Heart left ventricle (tissue), 16 donors: ENCODE results near the gene SELENOO. TPM values are rescaled to one million over a fixed set of nuclear protein-coding genes. Genes with fewer than 3 reads are reported as not detected.

Experiments used
- ATAC-seq, 4 donors: fragments of 200-7000 bp; cut with Tn5 transposase; one replicate each; pipeline ENCODE4 v1.9.1; 2020 to 2022; ENCODE audit warnings: moderate library complexity in 4 of 4, mild to moderate bottlenecking in 3 of 4, moderate number of reproducible peaks in 1 of 4
- DNase-seq, 5 donors: peaks; one replicate each; pipeline ENCODE4 v3.0.0-alpha.2; 2020
- H3K27ac ChIP-seq, 12 donors: fragments of 200-600 bp; sonication (generic) in 4 of 12; one replicate each; pipeline versions ENCODE4 v1.5.0 to v1.8.0; 2016 to 2022; ENCODE audit warnings: mild to moderate bottlenecking in 2 of 12
- H3K27me3 ChIP-seq, 9 donors: fragments of 200-600 bp; sonication (generic) in 2 of 9; one replicate each; pipeline versions ENCODE4 v1.5.1 to v1.8.0; 2016 to 2022; ENCODE audit warnings: mild to moderate bottlenecking in 3 of 9
- H3K36me3 ChIP-seq, 9 donors: fragments of 200-600 bp; sonication (generic) in 2 of 9; one replicate each; pipeline versions ENCODE4 v1.5.0 to v1.8.0; 2018 to 2022; ENCODE audit warnings: mild to moderate bottlenecking in 2 of 9
- H3K4me1 ChIP-seq, 12 donors: fragments of 200-600 bp; sonication (generic) in 4 of 12; one replicate each; pipeline versions ENCODE4 v1.5.0 to v1.8.0; 2016 to 2022; ENCODE audit warnings: mild to moderate bottlenecking in 3 of 12
- H3K4me3 ChIP-seq, 12 donors: fragments of 200-600 bp; sonication (generic) in 4 of 12; one replicate each; pipeline versions ENCODE4 v1.5.0 to v1.8.0; 2017 to 2022; ENCODE audit warnings: mild to moderate bottlenecking in 9 of 12, moderate library complexity in 4 of 12
- H3K9me3 ChIP-seq, 12 donors: fragments of 200-600 bp; sonication (generic) in 4 of 12; one replicate each; pipeline versions ENCODE4 v1.5.0 to v1.8.0; 2016 to 2022; ENCODE audit warnings: mild to moderate bottlenecking in 1 of 12
- CTCF ChIP-seq, 12 donors: fragments of 200-600 bp; sonication (generic) in 4 of 12; IDR thresholded peaks; one replicate each; pipeline versions ENCODE4 v1.5.0 to v1.8.0; 2018 to 2022; ENCODE audit warnings: antibody characterized with exemption in 12 of 12, mild to moderate bottlenecking in 5 of 12
- POLR2A ChIP-seq, 2 donors: fragments of 450-650 bp; IDR thresholded peaks; one replicate each; pipeline ENCODE4 v1.6.1; 2017; ENCODE audit warnings: antibody characterized with exemption in 2 of 2, mild to moderate bottlenecking in 2 of 2, moderate library complexity in 2 of 2
- WGBS, 4 donors: extraction: QIAGEN DNeasy Blood & Tissue Kit in 2 of 4; methylation state at CpG; one replicate each; pipeline versions ENCODE4 v1.1.5 to v1.1.7; 2013 to 2018; 5-methylcytosine and 5-hydroxymethylcytosine counted together
- intact Hi-C, 10 donors: fragments of 100-400 bp; cut with DNase I; formaldehyde crosslinking; loops; one replicate each; pipeline versions ENCODE4 v1.11.1 to v1.14.2; 2022
- polyA plus RNA-seq, 2 donors: library from polyadenylated mRNA; stranded (reverse); fragments of 200-250 nt; gene quantifications; one replicate each; pipeline ENCODE4 v1.2.3, GENCODE V29; 2013
- total RNA-seq, 9 donors: library from RNA; depleted of rRNA in 2 of 9; stranded (reverse); fragments of >200 nt in 2 of 9; fragmentation: NEBNext Ultra II Directional in 3 of 9; extraction: Animal tissue kit (Norgen Biotek cat#: 25700) in 3 of 9; gene quantifications; one replicate each; pipeline versions ENCODE4 v1.1.0 to v1.2.4, GENCODE V29; 2016 to 2023
- donor health status: ischemic (EF 13 %, LVEDD 7.1; RV severe dilation, severe dysfunction).
- donor health status: healthy with polysubstance abuse.
- donor health status: DM: no; HTN: yes; CAD: no.
- donor health status: DM: no; HTN: no; CAD: no.
- donor health status: ischemic (EF 25% LVEDD 6.9; RV normal size, moderate dysfunction).
- donor health status: ischemic (EF 25% LVEDD 5.7; RV mildly dilated, moderate dysfunction).
- donor health status: healthy.
- donor health status: DM: yes; HTN: yes; CAD: no.
- donor health status: ischemic (EF 35%, LVEDD 5.7; RV mildly dilated, moderate dysfunction).
- donor health status: nonischemic (EF 11% LVEDD 7.7; RV severe dilation, severe dysfunction).
- donor health status: DM: yes; HTN: yes; CAD: no.
- donor health status: PGD.
- donor health status: ischemic (EF 29% LVEDD 5.4; RV normal size, mild dysfunction).
- donor health status: nonischemic (EF 23%, LVEDD 6.1; RV moderate dilation, normal function).

The SELENOO gene
- total and polyA plus RNA-seq, 11 donors, result 10.4 to 23.8 (median 15.4) TPM

DNA sequence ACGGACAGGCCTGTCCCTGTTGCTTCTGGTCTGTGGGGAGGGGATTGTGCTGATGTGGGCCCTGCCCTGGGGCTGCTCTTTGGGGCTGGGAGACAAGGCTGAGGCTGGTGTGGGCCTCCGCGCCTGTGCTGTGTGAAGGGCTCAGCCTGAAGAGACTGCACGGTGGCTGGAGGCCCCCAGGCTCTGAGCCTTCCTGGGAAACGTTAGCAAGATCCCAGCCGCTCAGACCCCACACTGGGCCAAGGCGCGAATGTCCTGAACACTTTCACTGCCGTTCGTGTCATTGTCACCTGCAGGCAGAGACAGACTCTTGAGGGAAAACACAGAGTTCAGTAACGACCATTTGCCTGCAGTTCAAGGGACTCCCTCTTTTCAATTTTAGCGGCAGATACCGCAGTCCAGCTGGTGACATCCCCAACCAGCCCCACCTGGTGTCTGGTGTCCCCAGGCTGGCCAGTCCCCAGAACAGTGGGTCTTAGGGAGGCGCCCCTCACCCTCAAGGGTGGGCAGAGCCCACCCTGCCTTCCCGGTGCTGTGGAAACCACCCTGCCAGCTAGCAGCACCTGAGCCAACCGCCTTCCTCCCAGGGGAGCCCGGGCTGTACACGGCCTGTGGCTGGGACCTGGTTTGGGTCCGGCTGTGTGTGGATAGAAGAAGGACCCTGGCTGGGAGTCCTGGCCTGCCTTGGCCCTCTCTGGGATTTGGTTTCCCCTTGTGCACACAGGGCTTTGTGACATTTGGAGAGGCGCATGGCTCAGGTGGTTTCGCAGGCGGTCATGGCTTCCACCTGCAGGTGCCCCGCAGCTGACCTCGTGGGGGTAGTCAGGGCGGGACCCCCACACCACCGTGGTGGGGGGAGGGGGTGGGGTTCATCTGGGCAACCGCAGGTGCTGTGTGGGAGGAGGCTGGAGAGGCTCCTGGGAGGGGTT, 24.6 kb upstream of the SELENOO start:
- no peak for TF ChIP-seq CTCF (IDR thresholded peaks at IDR 0.05)
- no peak for TF ChIP-seq POLR2A (IDR thresholded peaks at IDR 0.05)
- intact Hi-C loops, result no loop called here
- Histone ChIP-seq H3K4me3 (no peak overlapping the region), H3K27ac (no peak overlapping the region), H3K27me3 (peaks cover under 1 to 70% (median 13%) of the 10 kb centered on the region in 9 donors), H3K9me3 (no peaks in the 10 kb centered on the region), H3K36me3 (no peaks in the 10 kb centered on the region), H3K4me1 (peaks cover 0 to 7% (median 0%) of the 10 kb centered on the region in 12 donors)
- DNase-seq, result peak in 2 of 5 donors; percentile 15 to 41
- WGBS, 4 donors, result 68 to 77% (median 73%) methylated on average over 12 to 27 of the region's 27 CpGs
- no peak for ATAC-seq

- Histone ChIP-seq H3K4me3 (no peak overlapping the region), H3K9me3 (no peaks in the 10 kb centered on the region), H3K4me1 (peaks cover 0 to 6% (median 0%) of the 10 kb centered on the region in 12 donors), H3K36me3 (no peaks in the 10 kb centered on the region), H3K27ac (no peak overlapping the region), H3K27me3 (peaks cover 0 to 62% (median 9%) of the 10 kb centered on the region in 9 donors)
- DNase-seq (peak in 2 of 5 donors; percentile 20 to 61), ATAC-seq (no peak)
- TF ChIP-seq POLR2A (IDR thresholded peaks at IDR 0.05), result no peak
- no peak for TF ChIP-seq CTCF (IDR thresholded peaks at IDR 0.05)
- intact Hi-C loops, result no loop called here
- 95 to 96% (median 96%) methylated on average over 69 to 76 of the region's 76 CpGs for WGBS, 4 donors
Measured at GRCh38 chr22:50176850-50177536, 23.8 kb upstream of the SELENOO start.

DNA sequence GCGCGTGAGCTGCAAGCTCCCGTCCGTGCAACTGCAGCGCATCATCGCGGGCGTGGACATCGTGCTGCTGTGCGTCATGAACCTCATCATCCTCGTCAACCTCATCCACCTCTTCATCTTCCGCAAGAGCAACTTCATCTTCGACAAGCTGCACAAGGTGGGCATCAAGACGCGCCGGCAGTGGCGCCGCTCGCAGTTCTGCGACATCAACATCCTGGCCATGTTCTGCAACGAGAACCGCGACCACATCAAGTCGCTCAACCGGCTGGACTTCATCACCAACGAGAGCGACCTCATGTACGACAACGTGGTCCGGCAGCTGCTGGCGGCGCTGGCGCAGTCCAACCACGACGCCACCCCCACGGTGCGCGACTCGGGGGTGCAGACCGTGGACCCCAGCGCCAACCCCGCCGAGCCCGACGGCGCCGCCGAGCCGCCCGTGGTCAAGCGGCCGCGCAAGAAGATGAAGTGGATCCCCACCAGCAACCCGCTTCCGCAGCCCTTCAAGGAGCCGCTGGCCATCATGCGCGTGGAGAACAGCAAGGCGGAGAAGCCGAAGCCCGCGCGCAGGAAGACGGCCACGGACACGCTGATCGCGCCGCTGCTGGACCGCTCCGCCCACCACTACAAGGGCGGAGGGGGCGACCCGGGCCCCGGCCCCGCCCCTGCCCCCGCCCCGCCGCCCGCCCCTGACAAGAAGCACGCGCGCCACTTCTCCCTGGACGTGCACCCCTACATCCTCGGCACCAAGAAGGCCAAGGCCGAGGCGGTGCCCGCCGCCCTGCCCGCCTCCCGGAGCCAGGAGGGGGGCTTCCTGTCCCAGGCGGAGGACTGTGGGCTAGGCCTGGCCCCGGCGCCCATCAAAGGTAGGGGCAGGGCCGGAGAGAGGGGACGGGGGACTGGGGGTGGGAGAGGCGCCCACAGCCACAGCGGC, 23.0 kb upstream of the SELENOO start:
- Histone ChIP-seq H3K27ac (no peak overlapping the region), H3K27me3 (peaks cover 0 to 58% (median 9%) of the 10 kb centered on the region in 9 donors), H3K9me3 (no peaks in the 10 kb centered on the region), H3K4me3 (no peak overlapping the region), H3K4me1 (peaks cover 0 to 6% (median 0%) of the 10 kb centered on the region in 12 donors), H3K36me3 (no peaks in the 10 kb centered on the region)
- TF ChIP-seq POLR2A (IDR thresholded peaks at IDR 0.05) (no peak), CTCF (IDR thresholded peaks at IDR 0.05) (no peak)
- no peak for ATAC-seq
- intact Hi-C loops, result no loop called here
- WGBS, 4 donors, result 58 to 88% (median 76%) methylated on average over 31 to 98 of the region's 98 CpGs
- DNase-seq, result peak in 1 of 5 donors; percentile 18
